ENCODE results near the gene PUM2. TPM values are rescaled to one million over a fixed set of nuclear protein-coding genes. Genes with fewer than 3 reads are reported as not detected.
"Not testable (repeated sequence)": the region's sequence is repeated elsewhere in the genome, so short reads cannot be mapped to it uniquely, and the experiment has no call there.

The PUM2 gene
- total and polyA plus RNA-seq, 7 donors = 13.0 to 61.7 (median 43.9) TPM

- DNase-seq = no peak
- WGBS, 3 donors = 96 to 100% (median 100%) methylated on average over 1 of the region's 1 CpG
- no peak overlapping the region for H3K4me3 ChIP-seq
- TF ChIP-seq CTCF (IDR thresholded peaks at IDR 0.05) = no peak
- no peaks in the 10 kb centered on the region for H3K27me3 ChIP-seq (ENCODE audit: insufficient read depth in 3 of 3, low read length in 2 of 3)
- H3K4me1 ChIP-seq = no peaks in the 10 kb centered on the region
- no peak overlapping the region for H3K27ac ChIP-seq
- ATAC-seq = peak in 2 of 4 donors; percentile 12 to 32
- intact Hi-C loops (cut with DNase I) = no loop called here
- peaks cover 0 to 61% of the 10 kb centered on the region in 2 donors for H3K36me3 ChIP-seq (ENCODE audit: insufficient read depth in 1 of 2, low read depth in 1 of 2)
- H3K9me3 ChIP-seq = no peaks in the 10 kb centered on the region
These were observed 103.6 kb downstream of the PUM2 start for GRCh38 chr2:20247084-20247483.

GRCh38 chr2:20243637-20244036 is 107.0 kb downstream of the PUM2 start:
- ATAC-seq; H3K27ac ChIP-seq; H3K27me3 ChIP-seq (ENCODE audit: insufficient read depth in 3 of 3, low read length in 2 of 3); H3K4me3 ChIP-seq; DNase-seq; intact Hi-C loops (cut with DNase I); H3K9me3 ChIP-seq; H3K4me1 ChIP-seq: not testable (repeated sequence)
- 94 to 95% (median 94%) methylated on average over 5 of the region's 5 CpGs for WGBS, 3 donors
- H3K36me3 ChIP-seq (ENCODE audit: insufficient read depth in 1 of 2, low read depth in 1 of 2) = peaks cover 0 to 26% of the 10 kb centered on the region in 2 donors

GRCh38 chr2:20242727-20243377 is 107.8 kb downstream of the PUM2 start:
- DNase-seq = peak in 1 of 2 donors; percentile 39
- TF ChIP-seq CTCF (IDR thresholded peaks at IDR 0.05) = no peak
- peaks cover 0 to 5% (median 3%) of the 10 kb centered on the region in 3 donors for H3K27me3 ChIP-seq (ENCODE audit: insufficient read depth in 3 of 3, low read length in 2 of 3)
- no peaks in the 10 kb centered on the region for H3K9me3 ChIP-seq
- H3K4me3 ChIP-seq = no peak overlapping the region
- H3K4me1 ChIP-seq = no peaks in the 10 kb centered on the region
- peaks cover 0 to 18% of the 10 kb centered on the region in 2 donors for H3K36me3 ChIP-seq (ENCODE audit: insufficient read depth in 1 of 2, low read depth in 1 of 2)
- 58 to 65% (median 60%) methylated on average over 9 of the region's 9 CpGs for WGBS, 3 donors
- ATAC-seq = peak in 3 of 4 donors; percentile 18 to 31 (median 22)
- intact Hi-C loops (cut with DNase I) = no loop called here
- H3K27ac ChIP-seq = no peak overlapping the region

GRCh38 chr2:20241973-20242726 is 108.5 kb downstream of the PUM2 start:
- DNase-seq = no peak
- WGBS, 3 donors = 43 to 50% (median 47%) methylated on average over 38 to 43 of the region's 43 CpGs
- no peaks in the 10 kb centered on the region for H3K4me1 ChIP-seq

GRCh38 chr2:20240291-20240690 is 110.4 kb downstream of the PUM2 start:
- ATAC-seq; H3K36me3 ChIP-seq (ENCODE audit: insufficient read depth in 1 of 2, low read depth in 1 of 2); H3K27me3 ChIP-seq (ENCODE audit: insufficient read depth in 3 of 3, low read length in 2 of 3); intact Hi-C loops (cut with DNase I); DNase-seq; H3K27ac ChIP-seq; H3K9me3 ChIP-seq; H3K4me3 ChIP-seq; H3K4me1 ChIP-seq: not testable (repeated sequence)
- 88 to 91% (median 90%) methylated on average over 6 of the region's 6 CpGs for WGBS, 3 donors

More at GRCh38 chr2:20241973-20242726, 108.5 kb downstream of the PUM2 start:
- H3K4me3 ChIP-seq = no peak overlapping the region
- H3K27me3 ChIP-seq (ENCODE audit: insufficient read depth in 3 of 3, low read length in 2 of 3) = peaks cover 0 to 7% (median 3%) of the 10 kb centered on the region in 3 donors
- H3K36me3 ChIP-seq (ENCODE audit: insufficient read depth in 1 of 2, low read depth in 1 of 2) = peaks cover 0 to 11% of the 10 kb centered on the region in 2 donors
- H3K9me3 ChIP-seq = no peaks in the 10 kb centered on the region
- no peak overlapping the region for H3K27ac ChIP-seq
- intact Hi-C loops (cut with DNase I) = no loop called here
- TF ChIP-seq CTCF (IDR thresholded peaks at IDR 0.05) = peak; percentile 35
- peak in 1 of 4 donors; percentile 28 for ATAC-seq

Measured in psoas muscle (tissue), 8 donors.